Stimulated activated CD8-positive, alpha-beta memory T cell treated with anti-CD3 and anti-CD28 coated beads, Interleukin-2, amount 100 ng/mL, for 1 hour (primary cell): ENCODE results near the gene CCDC187.
A peak's percentile ranks its signal among the peaks of the same experiment; 100 is the strongest.

Experiments
- DNase-seq, 2 donors: peaks; one replicate each; pipeline ENCODE4 v3.0.0-alpha.2; 2020; ENCODE audit warnings: low read depth in 2 of 2

CCDC187 gene

GRCh38 chr9:136283291-136284235 is 20.3 kb downstream of the CCDC187 start:
- DNase-seq, result peak; percentile 24 to 48

- DNase-seq, result no peak
These were observed 21.5 kb downstream of the CCDC187 start for GRCh38 chr9:136282272-136282861.

GRCh38 chr9:136281421-136282271 is 22.2 kb downstream of the CCDC187 start:
- no peak for DNase-seq

- no peak for DNase-seq
These were observed 23.2 kb downstream of the CCDC187 start for GRCh38 chr9:136280535-136281315.

- no peak for DNase-seq
These were observed 24.4 kb downstream of the CCDC187 start for GRCh38 chr9:136279471-136279870.

GRCh38 chr9:136278894-136279293 is 25.0 kb downstream of the CCDC187 start:
- DNase-seq, result no peak

- no peak for DNase-seq
These were observed 25.7 kb downstream of the CCDC187 start for GRCh38 chr9:136278221-136278620.

GRCh38 chr9:136277746-136278145 is 26.1 kb downstream of the CCDC187 start:
- DNase-seq, result no peak

- DNase-seq, result no peak
These were observed 27.2 kb downstream of the CCDC187 start for GRCh38 chr9:136276716-136277115.

- no peak for DNase-seq
These were observed 28.1 kb downstream of the CCDC187 start for GRCh38 chr9:136275655-136276429.

- no peak for DNase-seq
These were observed 28.9 kb downstream of the CCDC187 start for GRCh38 chr9:136274786-136275654.

- DNase-seq, result no peak
These were observed 29.7 kb downstream of the CCDC187 start for GRCh38 chr9:136273921-136274785.

- DNase-seq, result no peak
These were observed 30.5 kb downstream of the CCDC187 start for GRCh38 chr9:136273244-136273865.

- DNase-seq, result no peak
These were observed 33.7 kb downstream of the CCDC187 start for GRCh38 chr9:136270173-136270705.

- DNase-seq, result no peak
These were observed 35.2 kb downstream of the CCDC187 start for GRCh38 chr9:136268735-136269134.

- DNase-seq, result no peak
These were observed 35.6 kb downstream of the CCDC187 start for GRCh38 chr9:136268318-136268717.

- peak; percentile 66 to 77 for DNase-seq
These were observed 36.4 kb downstream of the CCDC187 start for GRCh38 chr9:136267261-136268111.
